HG02678 (cell line): ENCODE data around the gene YIF1A.

Experiments used
- ATAC-seq: cut with Tn5 transposase; IDR thresholded peaks from one replicate; pipeline ENCODE4 v1.9.1; 2021; ENCODE audit warnings: mild to moderate bottlenecking, moderate library complexity; ENCODE audit not compliant: unreplicated experiment

Gene YIF1A, protein sequence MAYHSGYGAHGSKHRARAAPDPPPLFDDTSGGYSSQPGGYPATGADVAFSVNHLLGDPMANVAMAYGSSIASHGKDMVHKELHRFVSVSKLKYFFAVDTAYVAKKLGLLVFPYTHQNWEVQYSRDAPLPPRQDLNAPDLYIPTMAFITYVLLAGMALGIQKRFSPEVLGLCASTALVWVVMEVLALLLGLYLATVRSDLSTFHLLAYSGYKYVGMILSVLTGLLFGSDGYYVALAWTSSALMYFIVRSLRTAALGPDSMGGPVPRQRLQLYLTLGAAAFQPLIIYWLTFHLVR

DNA sequence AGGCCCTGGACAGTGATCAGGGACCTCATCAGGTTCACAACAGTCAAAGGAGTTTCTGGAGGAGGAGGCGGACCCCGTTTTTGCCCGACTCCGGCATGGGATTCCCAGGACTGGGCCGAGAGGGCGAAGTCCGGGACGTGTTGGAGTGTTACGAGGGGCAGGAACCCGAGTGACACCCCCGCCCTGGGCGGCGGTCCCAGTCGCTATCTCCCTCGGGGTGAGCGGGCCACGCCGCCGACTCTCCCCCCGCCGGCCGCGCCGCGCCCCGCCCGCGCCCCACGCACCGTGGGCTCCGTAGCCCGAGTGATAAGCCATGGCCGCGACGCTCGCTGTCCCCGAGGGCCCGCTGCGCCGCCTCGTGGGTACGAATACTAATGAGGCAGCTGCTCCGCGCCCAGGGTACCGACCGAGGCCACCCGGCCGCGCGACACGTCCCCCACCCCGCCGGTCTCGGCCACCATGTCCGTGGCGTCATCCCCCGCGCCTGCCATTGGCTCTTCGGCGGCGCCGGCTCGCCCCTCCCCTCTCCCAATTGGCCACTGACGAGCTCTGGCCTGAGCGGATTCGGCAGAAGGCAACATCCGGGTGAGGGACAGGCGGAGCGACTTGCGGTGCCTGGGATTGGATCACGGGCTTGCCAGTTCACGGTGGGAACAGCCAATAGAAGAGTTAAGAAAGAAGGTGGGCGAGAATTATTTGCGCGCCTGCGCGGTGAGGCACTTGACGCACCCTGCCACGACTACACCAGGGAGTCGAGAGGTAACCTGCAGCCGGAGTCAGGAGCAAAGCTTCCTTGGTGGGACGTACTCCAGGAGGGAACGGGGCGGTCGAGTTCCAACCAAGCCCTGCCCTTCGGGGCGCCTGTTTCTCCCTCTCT lies at the start of gene YIF1A:
YIF1A (minus strand) TSS at position 473 of the 877 bp plus-strand sequence; CDS start at position 315, 158 bp downstream.
- ATAC-seq, result peak; percentile 93

DNA sequence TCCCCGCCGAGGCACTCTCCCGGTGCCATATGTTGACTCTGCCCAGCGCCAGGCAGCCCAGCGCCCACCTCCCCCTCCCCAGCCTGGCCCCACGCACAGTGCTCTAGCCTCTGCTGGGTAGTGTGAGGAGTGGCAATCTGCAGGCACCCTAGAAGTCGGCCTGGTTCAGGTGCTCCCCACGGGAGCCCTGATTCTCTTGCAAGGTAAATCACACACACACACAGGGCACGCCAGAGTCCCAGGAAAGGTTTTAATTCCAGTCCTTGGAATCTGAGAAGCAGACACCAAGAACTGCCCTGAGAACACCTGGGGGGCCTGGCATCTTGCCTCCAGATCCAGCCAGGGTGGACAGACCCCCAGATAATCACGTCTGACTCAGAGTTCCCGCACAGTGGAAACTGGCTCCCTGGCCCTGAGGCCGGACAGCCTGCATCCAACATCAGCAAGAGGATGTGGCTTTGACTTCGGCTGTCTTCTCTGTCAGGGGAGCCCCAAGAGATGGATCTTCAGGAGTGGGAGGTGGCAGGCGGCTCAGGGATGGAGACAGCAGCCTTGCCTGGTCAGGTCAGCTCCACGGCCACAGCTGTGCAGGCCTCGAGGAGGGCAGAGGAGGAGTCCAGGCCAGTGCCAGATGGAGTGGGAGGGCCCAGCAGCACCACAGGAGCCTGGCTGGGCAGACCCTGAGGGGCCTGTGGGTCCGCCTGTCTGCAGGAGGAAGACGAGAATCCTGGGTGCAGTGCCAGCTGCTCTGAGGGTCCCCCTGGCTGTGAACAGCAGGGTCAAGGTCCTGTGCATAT lies 48.4 kb upstream of the YIF1A start:
- no peak for ATAC-seq

DNA sequence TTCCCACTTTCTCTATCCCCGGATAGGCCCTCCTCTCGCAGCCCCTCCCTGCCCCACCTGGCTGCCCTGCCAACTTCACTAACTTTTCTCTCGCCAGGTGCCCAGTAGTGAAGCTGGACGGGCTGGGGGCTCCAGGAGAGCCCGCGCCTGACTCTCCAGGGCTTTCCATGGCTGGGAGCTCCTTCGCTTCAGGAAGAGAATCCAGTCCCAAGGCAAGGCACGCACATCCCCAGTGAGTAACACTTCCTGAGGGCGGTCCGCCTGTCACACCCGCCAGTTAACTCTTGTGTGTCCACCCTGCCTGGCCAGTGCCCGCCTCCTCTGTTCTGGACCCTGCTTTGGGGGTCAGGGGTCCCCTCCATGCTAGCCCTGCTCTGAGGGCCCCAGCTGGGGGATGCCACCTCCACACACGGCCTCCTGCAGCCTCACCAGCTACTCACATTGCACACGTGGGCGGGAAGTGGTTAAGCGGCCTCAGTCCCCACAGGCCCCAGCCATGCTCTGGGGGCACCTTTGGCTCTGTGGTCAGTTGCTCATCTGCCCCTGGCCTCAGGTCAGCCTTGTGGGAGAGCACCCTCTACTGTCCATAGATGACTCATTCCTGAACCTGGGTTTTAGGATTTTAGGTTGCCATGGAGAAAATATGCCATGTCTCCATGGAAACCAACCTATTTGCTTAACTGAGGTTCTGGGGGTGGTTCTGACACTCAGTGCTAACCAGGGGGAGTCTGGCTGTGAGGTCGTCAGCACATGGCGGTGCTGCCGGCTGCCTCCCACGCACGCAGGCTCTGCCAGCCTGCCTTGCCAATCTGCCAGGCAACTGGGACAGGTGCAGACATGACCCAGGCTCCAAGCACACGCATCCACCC lies 47.5 kb upstream of the YIF1A start, which contains the start of gene RIN1:
RIN1 (minus strand) TSS at position 201 of the 869 bp plus-strand sequence; CDS start at position 169, 32 bp downstream.
- peak; percentile 65 for ATAC-seq

DNA sequence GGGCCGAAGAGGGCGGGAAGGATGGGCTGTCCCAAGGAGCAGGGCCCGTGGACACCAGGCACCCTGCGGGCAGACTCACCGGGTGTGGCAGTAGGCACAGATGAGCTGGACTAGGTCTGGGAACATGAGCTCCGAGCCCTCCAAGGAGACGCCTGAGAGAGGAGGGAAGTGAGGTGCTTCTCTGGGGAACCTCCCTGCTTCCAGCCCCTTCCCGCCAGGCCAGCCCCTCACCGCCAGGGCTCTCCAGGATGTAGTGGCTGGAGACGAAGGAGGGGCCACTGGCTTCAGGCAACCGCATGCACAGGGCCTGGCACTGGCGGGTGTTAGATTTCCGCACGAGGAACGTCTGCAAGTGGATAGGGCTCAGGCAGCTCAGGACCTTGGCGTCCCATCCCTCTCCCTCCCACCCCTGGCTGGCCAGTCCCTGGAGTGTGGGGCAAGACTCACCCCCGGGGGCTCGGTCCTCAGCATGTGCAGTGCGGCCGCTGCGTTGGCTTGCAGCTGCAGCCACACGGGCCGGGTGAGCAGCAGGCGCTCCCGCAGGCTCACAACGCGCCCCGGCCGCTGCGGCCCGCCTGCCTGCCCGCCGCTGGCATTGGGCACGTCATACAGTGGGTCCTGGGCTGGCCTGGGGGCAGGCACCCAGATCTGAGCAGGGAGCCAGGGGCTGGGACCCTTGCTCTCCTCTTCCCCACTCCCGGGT lies 46.7 kb upstream of the YIF1A start:
- no peak for ATAC-seq

DNA sequence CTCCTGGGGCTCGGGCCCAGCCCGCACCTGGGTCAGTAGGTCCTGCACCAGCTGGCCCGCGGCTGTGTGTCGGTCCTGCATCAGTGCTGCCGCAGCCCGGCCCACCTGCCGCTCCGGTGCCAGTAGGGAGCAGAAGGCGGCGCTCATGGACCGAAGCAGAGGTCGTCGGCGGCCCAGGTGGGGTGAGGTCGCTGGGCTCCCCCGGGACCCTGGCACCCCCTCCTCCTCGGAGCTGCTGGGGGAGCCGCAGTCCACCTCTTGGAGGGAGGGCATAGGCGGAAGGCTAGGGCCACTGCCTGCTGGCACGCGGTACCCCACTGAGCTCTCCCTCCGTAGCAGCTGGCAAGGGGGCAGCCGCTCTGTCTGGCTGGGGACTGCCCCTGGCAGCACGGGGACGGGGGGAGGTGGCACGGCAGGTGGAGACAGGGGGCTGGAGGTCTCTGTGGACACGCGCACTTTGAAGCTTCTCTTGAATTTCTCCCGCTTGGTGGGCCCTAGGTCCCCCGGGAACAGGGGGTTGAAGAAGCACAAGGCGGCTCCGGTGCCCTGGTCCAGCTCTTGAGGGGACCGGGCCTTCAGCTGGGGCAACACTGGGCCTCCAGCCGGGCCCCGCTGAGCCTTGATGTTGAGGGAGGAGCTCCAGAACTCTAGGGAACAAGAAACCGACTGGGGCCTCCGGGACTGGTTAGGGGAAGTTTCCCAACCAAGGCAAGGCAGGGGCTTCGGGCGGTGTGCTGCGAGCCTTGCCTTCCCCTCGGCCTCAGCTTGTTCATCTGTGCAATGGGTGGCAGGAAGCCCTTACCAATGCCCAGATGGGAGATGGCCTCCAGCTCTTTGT lies 45.9 kb upstream of the YIF1A start:
- no peak for ATAC-seq

DNA sequence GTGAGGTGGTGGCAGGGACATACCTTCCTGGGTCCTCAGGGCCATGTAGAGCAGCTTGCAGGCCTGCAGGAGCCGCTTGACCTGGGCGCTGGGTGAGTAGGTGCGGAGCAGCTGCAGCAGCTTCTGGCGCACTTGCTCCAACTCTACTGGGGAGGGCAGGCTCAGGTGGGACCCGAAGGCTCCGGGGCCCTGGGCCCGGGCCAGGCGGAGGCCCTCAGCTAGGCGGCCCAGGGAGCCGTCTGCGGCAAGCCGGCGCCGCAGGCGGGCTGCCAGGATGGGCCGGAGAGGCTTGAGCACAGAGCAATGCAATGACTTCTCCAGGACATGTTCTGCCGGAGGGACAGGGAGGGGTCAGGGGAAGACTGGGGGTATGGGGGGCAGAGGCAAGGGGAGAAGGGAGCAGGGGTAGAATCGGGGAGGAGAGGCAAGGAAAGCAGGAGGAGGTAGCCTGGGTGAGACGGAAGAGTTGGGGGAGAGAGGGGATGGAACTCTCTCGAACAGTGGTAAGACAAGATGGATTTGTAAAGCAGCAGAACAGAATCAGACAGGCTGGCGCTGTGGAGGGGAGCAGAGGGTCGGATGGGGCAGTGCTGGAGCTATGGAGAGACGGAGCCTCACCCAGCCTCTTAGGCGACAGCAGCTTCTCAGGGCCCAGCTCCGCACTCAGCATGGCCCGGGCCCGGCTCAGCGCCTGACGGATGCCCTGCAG lies 45.1 kb upstream of the YIF1A start:
- no peak for ATAC-seq

DNA sequence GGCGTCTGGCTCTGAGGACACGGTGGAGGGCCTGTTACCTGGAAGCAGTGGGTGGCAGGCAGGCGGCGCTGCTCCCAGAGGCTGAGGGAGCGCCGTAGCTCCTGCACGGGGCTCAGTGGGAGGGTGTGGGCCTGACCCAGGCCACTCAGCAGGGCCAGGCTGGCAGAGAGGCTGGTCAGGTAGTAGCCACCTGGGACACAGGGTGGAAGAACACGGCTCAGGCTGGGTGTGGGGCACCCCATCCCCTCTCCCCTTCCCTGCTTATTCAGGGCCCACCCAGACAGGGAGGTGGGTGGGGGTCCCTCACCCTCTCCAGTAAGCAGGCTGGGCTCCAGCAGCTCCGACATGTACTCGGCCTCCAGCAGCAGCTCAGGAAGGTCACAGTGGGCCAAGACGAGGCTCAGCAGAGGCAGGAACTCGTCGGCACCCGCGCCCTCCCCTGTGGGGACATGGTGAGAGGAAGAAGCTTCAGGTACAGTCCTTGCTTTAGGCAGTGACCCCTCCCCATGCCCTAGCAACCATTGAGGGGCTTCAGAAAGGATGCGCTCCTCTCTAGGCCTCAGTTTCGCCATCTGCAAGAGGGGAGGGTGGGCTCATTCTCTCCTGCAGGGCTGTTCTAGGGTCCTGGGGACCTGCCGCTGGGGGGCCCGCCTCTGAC lies 44.4 kb upstream of the YIF1A start:
- no peak for ATAC-seq

DNA sequence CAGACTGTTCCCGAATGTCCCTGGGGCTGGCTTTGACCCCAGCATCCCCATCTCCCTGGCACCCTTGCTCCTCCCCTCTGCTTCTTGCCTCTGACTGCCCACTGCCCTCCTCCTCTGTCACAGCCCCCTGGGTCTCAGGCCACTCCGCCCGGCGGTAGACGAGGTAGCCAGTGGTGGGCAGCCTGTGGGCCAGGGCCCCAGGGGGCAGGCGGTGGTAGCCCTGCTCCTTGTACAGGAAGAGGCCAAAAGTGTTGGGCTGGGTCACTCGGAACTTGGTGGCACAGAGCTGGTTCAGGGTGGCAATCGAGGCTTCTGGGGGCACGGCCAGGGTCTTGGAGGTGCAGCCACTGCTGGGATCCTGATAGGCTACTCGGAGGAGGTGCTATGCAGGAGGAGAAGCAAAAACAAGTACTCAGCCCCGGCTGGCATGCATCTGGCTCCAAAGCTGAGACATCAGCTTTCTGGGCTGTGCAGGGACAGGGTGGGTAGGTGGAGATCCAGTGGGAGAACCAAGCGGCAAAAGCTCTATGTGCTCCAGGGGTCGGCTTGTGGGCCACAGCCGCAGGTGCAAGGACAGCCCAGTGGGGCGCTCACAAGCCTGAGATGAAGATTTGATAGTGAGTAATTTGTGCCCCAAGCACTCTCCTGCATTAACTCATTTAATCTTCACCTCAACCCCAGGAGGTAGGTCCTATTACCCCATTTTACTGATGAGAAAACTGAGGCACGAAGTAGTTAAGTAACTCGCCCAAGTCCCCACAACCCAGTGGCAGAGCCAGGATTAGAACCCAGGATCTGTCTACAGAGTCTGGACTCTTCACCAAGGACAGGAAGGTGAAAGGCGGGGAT lies 43.7 kb upstream of the YIF1A start:
- ATAC-seq, result no peak

DNA sequence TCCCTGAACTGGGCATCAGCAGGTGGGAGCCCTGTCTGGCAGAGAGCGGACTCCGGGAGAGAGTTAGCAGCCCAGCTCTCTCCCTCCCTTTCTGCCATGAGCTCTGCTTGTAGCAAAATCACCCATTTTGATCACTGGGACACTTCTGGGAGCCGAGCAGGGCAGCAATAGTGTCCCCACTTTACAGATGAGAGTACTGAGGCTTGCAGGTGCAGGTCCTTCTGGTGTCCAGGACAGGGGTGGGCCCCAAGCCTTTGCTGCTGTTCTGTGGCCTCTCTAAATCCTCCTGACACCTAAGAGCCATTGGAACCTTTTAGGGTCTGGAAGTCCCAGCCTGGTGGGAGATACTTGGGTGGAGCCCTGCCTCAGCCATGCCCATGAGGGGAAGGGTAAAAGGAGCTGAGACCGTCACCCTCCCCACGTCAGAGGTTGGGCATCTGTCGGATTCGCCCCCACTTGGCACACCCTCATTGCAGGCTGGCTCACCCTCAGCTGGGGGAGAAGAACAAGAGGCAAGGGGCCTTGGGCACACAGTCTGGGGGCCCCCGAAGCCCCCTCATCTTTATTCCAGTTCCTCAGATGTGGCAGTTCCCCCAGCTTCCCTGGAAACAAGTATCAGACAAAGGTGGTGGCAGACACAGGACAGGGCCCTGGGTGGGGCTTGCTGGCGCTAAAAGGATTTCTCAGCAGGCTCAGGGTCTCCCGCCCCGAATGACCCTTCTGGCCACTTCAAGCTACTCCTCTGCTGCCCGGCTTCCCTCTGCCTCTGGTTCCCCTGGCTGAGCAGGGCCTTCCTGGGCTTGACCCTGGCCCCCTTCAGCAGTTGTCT lies 42.8 kb upstream of the YIF1A start:
- no peak for ATAC-seq

DNA sequence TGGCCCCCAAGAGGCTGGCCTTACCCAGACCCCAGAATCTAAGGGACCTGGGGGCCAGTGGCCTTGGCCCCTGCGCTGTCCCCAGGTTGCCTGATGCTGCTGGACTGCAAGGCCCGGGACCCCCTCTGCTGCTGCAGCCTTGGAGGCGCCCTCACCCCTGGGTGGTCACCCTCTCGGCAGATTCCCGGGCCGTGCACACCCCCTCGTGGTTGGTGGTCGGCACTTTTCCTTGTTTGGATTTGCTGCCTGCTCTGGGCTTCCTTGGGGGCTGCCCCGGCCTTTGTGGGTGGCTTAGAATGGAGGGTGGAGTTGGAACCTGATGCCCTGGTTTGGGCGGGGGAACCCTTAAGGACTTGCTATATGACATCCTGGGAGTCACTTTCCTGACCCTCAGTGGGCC lies 42.0 kb upstream of the YIF1A start:
- no peak for ATAC-seq

DNA sequence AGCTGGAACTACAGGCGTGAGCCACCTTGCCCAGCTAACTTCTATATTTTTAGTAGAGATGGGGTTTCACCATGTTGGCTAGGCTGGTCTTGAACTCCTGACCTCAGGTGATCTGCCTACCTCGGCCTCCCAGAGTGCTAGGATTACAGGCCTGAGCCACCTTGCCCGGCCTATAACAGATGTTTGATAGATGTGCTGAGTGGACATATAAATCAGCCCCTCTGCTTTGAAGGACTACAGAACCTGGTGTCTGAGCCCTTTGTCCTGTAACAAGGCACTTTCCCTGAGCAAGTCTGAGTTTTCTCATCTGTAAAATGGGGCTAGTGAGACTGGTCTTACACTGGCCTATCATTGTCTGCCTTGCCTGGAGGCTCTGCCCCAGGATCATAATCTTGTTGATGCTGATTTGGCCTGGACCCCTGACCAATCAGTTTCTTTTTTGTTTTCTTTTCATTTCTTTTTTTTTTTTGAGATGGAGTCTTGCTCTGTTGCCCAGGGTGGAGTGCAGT lies 40.3 kb upstream of the YIF1A start:
- no peak for ATAC-seq

DNA sequence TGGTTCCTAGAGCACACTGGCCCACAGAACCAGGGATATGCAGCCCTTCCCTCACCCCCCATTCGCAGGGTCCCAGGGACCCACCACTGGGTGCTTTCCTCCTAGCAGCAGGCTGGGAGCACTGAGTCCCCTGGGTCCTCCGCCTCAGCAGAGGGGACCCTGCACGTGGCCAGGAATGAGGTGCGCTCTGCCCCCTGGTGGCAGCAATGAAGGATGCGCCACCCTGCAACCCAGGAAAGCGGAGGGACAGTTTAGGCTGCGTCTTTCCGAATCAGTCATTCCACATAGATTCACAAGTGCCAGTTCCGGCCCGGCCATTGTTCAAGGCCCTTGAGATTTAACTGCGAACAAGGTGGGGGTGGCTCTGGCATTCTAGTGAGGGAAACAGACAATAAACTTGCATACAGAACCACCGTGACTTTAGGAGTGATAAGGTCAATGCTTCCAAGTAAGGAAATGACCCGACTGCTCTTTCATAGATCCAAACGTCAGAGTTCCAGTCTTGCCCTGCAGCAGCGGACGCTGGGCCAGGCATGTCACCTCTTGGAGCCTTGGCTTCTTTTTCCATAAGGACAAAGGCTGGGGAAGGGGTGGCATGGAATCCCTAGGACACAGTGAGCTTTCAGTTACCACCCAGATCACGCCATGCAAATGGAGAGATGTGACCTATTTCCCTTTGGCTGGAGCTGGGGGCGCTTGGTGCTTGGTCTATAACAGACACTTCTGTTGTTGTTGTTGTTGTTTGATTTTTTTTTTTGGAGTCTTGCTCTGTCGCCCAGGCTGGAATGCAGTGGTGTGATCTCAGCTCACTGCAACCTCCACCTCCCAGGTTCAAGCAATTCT lies 39.6 kb upstream of the YIF1A start:
- peak; percentile 64 for ATAC-seq

DNA sequence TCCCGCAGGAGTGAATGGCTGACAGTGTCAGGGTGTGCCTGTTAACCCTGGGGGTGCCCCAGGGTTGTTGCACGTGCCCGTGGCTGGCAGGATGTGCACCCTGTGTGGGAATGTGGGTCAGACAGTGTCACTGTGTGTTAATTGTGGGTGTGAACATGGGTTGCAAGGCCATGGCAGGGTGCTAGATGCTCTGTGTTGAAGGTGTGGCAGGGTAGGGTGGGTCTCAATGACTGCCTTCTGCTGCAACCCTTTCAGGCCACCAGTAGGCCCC lies 39.0 kb upstream of the YIF1A start:
- ATAC-seq, result peak; percentile 12

DNA sequence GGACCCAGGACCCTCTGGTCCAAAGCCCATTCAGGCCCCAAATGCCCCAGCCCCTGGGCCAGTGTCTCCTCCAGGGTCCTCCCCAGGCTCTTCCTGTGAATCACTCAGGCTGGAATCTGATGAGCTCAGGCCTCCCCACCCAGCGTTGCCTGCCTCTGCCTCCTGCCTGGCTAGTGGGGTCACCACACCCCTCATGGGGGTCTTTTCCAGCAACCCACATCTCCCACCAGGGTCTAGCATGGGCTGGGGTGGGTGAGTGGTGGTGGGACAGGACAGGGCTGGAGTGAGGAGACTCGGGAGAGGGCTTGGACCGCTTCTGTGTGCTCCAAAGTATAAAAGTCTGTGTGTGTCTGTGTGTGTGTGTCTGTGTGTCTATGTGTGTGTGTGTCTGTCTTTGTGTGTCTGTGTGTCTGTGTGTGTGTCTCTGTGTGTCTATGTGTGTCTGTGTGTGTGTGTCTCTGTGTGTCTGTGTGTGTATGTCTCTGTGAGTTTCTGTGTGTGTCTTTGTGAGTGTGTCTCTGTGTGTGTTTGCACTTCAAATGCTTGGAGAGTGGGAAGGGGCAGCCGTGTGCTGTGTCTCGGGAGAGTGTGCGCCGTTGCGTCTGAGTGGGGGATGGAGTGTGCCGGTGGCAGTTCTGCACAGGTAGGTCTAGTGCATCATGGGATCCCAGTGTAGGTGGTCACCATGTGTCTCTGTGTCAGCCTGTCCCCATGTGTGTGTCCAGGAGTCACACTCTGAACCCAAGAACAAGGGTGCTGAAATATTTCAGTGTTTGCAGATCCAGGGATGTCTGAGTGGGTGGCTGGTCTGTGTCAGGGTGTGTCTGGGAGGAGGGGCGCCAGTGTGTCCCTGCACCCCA lies 38.5 kb upstream of the YIF1A start:
- ATAC-seq, result no peak
